BLaER1 (cell line): ENCODE results near the gene DBX2.

ENCODE experiments used
- H3K27ac ChIP-seq: shearing (Covaris generic); formaldehyde crosslinking; 2 replicates; pipeline ENCODE4 v1.8.1; 2022
- H3K27me3 ChIP-seq: shearing (Covaris generic); formaldehyde crosslinking; 2 replicates; pipeline ENCODE4 v1.8.1; 2022
- H3K36me3 ChIP-seq: shearing (Covaris generic); formaldehyde crosslinking; 2 replicates; pipeline ENCODE4 v1.8.1; 2022
- H3K4me1 ChIP-seq: shearing (Covaris generic); formaldehyde crosslinking; 2 replicates; pipeline ENCODE4 v1.8.1; 2022
- H3K4me2 ChIP-seq: shearing (Covaris generic); formaldehyde crosslinking; 2 replicates; pipeline ENCODE4 v1.8.1; 2022
- H3K4me3 ChIP-seq: shearing (Covaris generic); formaldehyde crosslinking; 2 replicates; pipeline ENCODE4 v1.8.1; 2022
- H3K9ac ChIP-seq: shearing (Covaris generic); formaldehyde crosslinking; 2 replicates; pipeline ENCODE4 v1.8.1; 2022
- H3K9me3 ChIP-seq: shearing (Covaris generic); formaldehyde crosslinking; 2 replicates; pipeline ENCODE4 v1.8.1; 2022
- H4K20me1 ChIP-seq: shearing (Covaris generic); formaldehyde crosslinking; 2 replicates; pipeline ENCODE4 v1.8.1; 2022
- Cebpa-rat ChIP-seq: shearing (Covaris generic); IDR thresholded peaks from 2 replicates; pipeline ENCODE4 v1.8.1; 2022

DBX2 gene

GRCh38 chr12:45075587-45076282 lies 24.8 kb upstream of the DBX2 start:
- H3K36me3 ChIP-seq: no peaks in the 10 kb centered on the region
- H3K4me3 ChIP-seq: no peak overlapping the region
- no peak overlapping the region for H3K4me2 ChIP-seq
- H4K20me1 ChIP-seq: no peaks in the 10 kb centered on the region
- H3K9ac ChIP-seq: no peak overlapping the region
- no peak for TF ChIP-seq Cebpa-rat
- H3K9me3 ChIP-seq: no peaks in the 10 kb centered on the region
- no peak overlapping the region for H3K27ac ChIP-seq
- H3K4me1 ChIP-seq: no peaks in the 10 kb centered on the region
- no peaks in the 10 kb centered on the region for H3K27me3 ChIP-seq

DNA sequence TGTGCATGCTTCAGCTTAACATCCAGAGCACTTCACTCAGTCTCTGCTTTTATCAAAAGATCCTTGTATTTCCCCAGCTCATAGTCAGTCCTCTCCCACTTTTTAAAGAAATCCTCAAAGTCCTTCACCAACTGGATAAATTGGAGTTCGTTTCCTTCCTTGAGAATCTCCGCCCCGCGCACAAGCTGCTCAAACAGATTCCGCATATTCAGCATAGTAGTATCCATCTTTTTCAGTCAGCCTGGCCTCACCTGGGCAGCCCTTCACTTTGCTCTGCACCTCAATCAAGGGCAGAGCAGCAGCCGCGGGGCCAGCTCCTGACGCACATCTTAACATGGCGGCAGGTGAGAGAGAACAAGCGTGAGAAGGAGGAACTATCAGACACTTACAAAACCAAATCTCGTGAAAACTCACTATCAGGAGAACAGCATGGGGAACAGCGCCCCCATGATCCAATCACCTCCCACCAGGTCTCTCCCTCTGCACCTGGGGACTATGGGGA lies 14.3 kb upstream of the DBX2 start:
- no peaks in the 10 kb centered on the region for H4K20me1 ChIP-seq
- H3K9ac ChIP-seq: no peak overlapping the region
- no peak for TF ChIP-seq Cebpa-rat
- peaks cover 5% of the 10 kb centered on the region; the same call in 1 of the 2 replicates for H3K9me3 ChIP-seq
- H3K27me3 ChIP-seq: no peaks in the 10 kb centered on the region
- H3K36me3 ChIP-seq: no peaks in the 10 kb centered on the region
- no peaks in the 10 kb centered on the region for H3K4me1 ChIP-seq
- no peak overlapping the region for H3K4me2 ChIP-seq
- no peak overlapping the region for H3K27ac ChIP-seq
- H3K4me3 ChIP-seq: no peak overlapping the region

DNA sequence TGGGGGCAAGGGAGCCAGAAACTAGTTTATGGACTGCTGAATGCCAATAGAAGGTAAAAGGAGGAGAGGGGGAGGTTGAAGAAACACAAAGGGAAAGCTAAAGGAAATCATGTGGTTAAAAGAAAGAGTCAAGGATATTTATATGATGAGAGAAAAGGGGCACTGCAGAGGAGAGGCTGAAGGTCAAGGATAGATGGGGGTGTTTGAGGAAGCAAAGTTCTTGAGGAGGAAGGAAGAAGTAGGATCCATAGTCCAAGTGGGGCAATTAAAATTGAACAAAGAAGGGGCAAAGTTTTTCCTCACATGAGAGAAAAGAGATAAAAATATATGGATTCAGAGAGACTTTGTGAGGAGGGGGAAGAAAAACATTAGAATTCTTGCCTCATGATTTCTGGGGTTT lies 10.1 kb upstream of the DBX2 start:
- TF ChIP-seq Cebpa-rat: no peak
- Histone ChIP-seq H3K27me3 (no peaks in the 10 kb centered on the region), H3K36me3 (no peaks in the 10 kb centered on the region), H3K9ac (no peak overlapping the region), H3K9me3 (no peaks in the 10 kb centered on the region; the same call in 1 of the 2 replicates), H4K20me1 (no peaks in the 10 kb centered on the region), H3K4me1 (no peaks in the 10 kb centered on the region), H3K27ac (no peak overlapping the region), H3K4me3 (no peak overlapping the region), H3K4me2 (no peak overlapping the region)

GRCh38 chr12:45051572-45052125 lies 750 bp upstream of the DBX2 start:
- TF ChIP-seq Cebpa-rat: no peak
- Histone ChIP-seq H3K27ac (no peak overlapping the region), H3K4me3 (no peak overlapping the region), H3K9ac (no peak overlapping the region), H3K36me3 (no peaks in the 10 kb centered on the region), H3K4me2 (no peak overlapping the region), H3K4me1 (no peaks in the 10 kb centered on the region), H3K9me3 (peaks cover 17% of the 10 kb centered on the region), H4K20me1 (no peaks in the 10 kb centered on the region), H3K27me3 (no peaks in the 10 kb centered on the region)

DNA sequence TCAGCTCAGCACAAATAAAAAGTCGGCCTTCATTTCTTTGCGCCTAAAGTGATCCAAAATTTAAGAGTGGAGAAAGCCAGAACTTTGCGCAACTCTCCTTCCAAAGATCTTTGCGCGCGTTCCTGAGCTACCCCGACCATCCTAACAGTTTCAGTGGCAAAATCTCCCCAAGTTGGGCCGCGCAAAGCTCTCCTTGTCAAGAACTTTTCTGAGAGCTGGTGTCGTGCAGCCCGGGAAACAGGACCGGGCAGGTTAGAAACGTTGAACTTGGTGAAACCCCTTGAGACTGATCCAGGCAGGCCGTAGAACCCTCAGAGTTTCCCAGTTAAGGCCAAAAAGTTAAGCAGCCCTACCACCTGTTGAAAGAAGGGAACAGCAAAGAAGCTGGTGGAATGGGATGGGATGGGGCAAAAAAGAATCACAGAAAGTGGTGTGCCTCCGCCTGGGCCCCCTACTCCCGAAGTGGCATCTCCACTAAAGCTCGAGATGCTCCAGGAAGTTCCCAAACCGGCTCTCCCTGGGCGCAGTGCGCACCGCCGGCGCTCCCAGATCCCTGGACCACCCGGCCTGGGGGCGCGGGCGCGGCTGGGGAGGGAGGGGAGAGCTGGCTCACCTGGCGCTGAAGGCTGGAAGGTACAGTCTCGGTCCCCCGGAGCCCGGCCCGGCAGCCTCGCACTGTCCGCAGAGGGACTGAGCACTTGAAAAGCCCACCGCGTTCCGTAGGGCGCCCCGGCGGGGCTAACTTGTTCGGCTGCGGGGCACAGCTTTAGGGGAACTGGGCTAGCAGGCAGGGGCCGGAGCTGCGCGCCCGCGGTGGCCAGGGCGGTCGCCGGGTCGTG lies 768 bp downstream of the DBX2 start:
- H3K27ac ChIP-seq: no peak overlapping the region
- no peak for TF ChIP-seq Cebpa-rat

GRCh38 chr12:45042599-45042998 lies 8.3 kb downstream of the DBX2 start:
- no peak overlapping the region for H3K9ac ChIP-seq
- TF ChIP-seq Cebpa-rat: no peak
- H3K4me3 ChIP-seq: no peak overlapping the region
- no peaks in the 10 kb centered on the region for H3K4me1 ChIP-seq
- H3K9me3 ChIP-seq: peaks cover 7% of the 10 kb centered on the region; the same call in 1 of the 2 replicates
- no peak overlapping the region for H3K27ac ChIP-seq
- no peaks in the 10 kb centered on the region for H3K36me3 ChIP-seq
- no peak overlapping the region for H3K4me2 ChIP-seq
- no peaks in the 10 kb centered on the region for H3K27me3 ChIP-seq
- no peaks in the 10 kb centered on the region for H4K20me1 ChIP-seq

More for the DNA sequence above, 768 bp downstream of the DBX2 start:
- Histone ChIP-seq H3K4me2 (no peak overlapping the region), H3K27me3 (no peaks in the 10 kb centered on the region), H3K36me3 (no peaks in the 10 kb centered on the region), H4K20me1 (no peaks in the 10 kb centered on the region), H3K4me1 (no peaks in the 10 kb centered on the region), H3K4me3 (no peak overlapping the region), H3K9ac (no peak overlapping the region), H3K9me3 (peaks cover 17% of the 10 kb centered on the region)

DNA sequence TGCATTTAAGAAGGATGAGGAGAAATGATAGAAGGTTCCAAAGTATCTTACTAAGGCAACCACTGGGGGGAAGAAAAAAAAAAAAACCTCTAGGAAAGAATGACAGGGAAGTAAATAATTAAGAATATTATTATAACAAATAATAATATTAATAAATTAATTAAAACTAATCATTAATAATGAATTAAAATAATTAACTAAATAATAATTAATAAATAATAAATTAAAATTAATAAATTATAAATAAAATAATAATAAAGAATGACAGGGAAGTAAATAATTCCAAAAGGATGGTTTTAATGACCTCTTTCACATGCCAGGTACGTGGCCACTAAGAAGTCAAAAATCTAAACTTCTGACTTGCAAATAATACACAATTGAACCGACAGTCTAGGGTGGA lies 9.9 kb downstream of the DBX2 start:
- TF ChIP-seq Cebpa-rat: no peak
- H3K4me3 ChIP-seq: no peak overlapping the region
- H3K36me3 ChIP-seq: no peaks in the 10 kb centered on the region
- H4K20me1 ChIP-seq: no peaks in the 10 kb centered on the region
- no peak overlapping the region for H3K27ac ChIP-seq
- no peaks in the 10 kb centered on the region for H3K27me3 ChIP-seq
- H3K9ac ChIP-seq: no peak overlapping the region
- no peak overlapping the region for H3K4me2 ChIP-seq
- H3K4me1 ChIP-seq: no peaks in the 10 kb centered on the region
- peaks cover 7% of the 10 kb centered on the region; the same call in 1 of the 2 replicates for H3K9me3 ChIP-seq

DNA sequence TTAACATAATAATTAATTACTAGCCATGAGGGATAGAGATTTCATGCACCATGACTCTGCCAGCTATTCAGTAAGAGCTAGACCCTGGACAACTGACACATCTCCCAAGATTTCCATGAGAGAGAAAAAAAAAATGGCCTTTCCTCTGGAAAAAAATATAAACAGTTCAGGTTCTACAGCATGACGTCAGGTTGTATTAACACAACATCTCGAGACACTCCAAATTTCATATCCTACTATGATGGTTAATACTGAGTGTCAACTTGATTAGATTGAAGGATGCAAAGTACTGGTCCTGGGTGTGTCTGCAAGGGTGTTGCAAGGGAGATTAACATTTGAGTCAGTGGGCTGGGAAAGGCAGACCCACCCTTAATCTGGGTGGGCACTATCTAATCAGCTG lies 11.1 kb downstream of the DBX2 start:
- Histone ChIP-seq H3K27me3 (no peaks in the 10 kb centered on the region), H3K9ac (no peak overlapping the region), H3K4me2 (no peak overlapping the region), H3K4me3 (no peak overlapping the region), H3K36me3 (no peaks in the 10 kb centered on the region), H3K4me1 (no peaks in the 10 kb centered on the region), H4K20me1 (no peaks in the 10 kb centered on the region), H3K9me3 (peaks cover 7% of the 10 kb centered on the region; the same call in 1 of the 2 replicates), H3K27ac (no peak overlapping the region)
- TF ChIP-seq Cebpa-rat: no peak

GRCh38 chr12:45034861-45035265 lies 16.0 kb downstream of the DBX2 start:
- H3K9ac ChIP-seq: no peak overlapping the region
- no peaks in the 10 kb centered on the region for H3K4me1 ChIP-seq
- TF ChIP-seq Cebpa-rat: no peak
- no peak overlapping the region for H3K4me2 ChIP-seq
- H3K27ac ChIP-seq: no peak overlapping the region
- H4K20me1 ChIP-seq: no peaks in the 10 kb centered on the region
- no peaks in the 10 kb centered on the region for H3K27me3 ChIP-seq
- H3K4me3 ChIP-seq: no peak overlapping the region
- peaks cover 3% of the 10 kb centered on the region; the same call in 1 of the 2 replicates for H3K9me3 ChIP-seq
- H3K36me3 ChIP-seq: no peaks in the 10 kb centered on the region

DNA sequence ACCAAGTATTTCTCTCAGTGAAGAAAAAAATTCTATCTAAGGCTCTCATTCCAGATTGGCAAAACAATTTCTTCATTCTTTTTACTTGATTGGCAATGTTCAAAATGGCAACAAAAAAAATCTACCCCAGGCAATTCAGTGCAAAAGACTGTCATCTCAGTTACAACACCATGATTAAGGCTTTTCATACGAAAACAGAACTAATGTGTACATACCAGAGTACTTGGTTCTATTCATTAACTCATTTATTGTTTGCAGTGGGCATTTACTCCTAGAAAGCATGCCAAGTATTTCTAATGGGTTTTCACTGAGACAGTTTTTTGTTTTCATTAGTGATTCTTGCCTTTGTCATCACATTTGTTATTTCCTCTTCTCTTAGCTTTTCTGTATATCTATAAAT lies 33.0 kb downstream of the DBX2 start:
- H3K27ac ChIP-seq: no peak overlapping the region
- no peak overlapping the region for H3K4me3 ChIP-seq
- H3K9me3 ChIP-seq: no peaks in the 10 kb centered on the region
- no peaks in the 10 kb centered on the region for H3K36me3 ChIP-seq
- TF ChIP-seq Cebpa-rat: no peak
- H3K4me1 ChIP-seq: no peaks in the 10 kb centered on the region
- H3K4me2 ChIP-seq: no peak overlapping the region
- H4K20me1 ChIP-seq: no peaks in the 10 kb centered on the region
- H3K9ac ChIP-seq: no peak overlapping the region
- no peaks in the 10 kb centered on the region for H3K27me3 ChIP-seq
